ENCODE measurements around the gene HM13. TPM values are rescaled to one million over a fixed set of nuclear protein-coding genes. Genes with fewer than 3 reads are reported as not detected.

HM13 gene
- total and polyA plus RNA-seq, 8 donors = 10.7 to 181 (median 91.8) TPM

- intact Hi-C loops (cut with DNase I; ENCODE audit: low total_unique reads) = no loop called here
- DNase-seq = peak in 1 of 2 donors; percentile 32
- Histone ChIP-seq H3K4me3 (no peak overlapping the region), H3K27me3 (peaks cover 0 to 46% (median 20%) of the 10 kb centered on the region in 3 donors), H3K4me1 (peaks cover 10 to 21% (median 13%) of the 10 kb centered on the region in 4 donors), H3K9me3 (no peaks in the 10 kb centered on the region), H3K27ac (peak overlapping the region in 1 of 5 donors; percentile 73), H3K36me3 (no peaks in the 10 kb centered on the region)
- WGBS, 5 donors = 58 to 66% (median 63%) methylated on average over 6 of the region's 6 CpGs
- TF ChIP-seq POLR2AphosphoS5 (IDR thresholded peaks at IDR 0.05) = no peak
- TF ChIP-seq POLR2A (IDR thresholded peaks at IDR 0.05) = no peak
- no peak for TF ChIP-seq EP300 (IDR thresholded peaks at IDR 0.05)
- no peak for TF ChIP-seq CTCF (IDR thresholded peaks at IDR 0.05)
Measured at GRCh38 chr20:31476294-31476585, 38.0 kb upstream of the HM13 start.

- DNase-seq = peak in 1 of 2 donors; percentile 10
- no peaks in the 10 kb centered on the region for H3K36me3 ChIP-seq
- TF ChIP-seq EP300 (IDR thresholded peaks at IDR 0.05) (no peak), CTCF (IDR thresholded peaks at IDR 0.05) (no peak), POLR2AphosphoS5 (IDR thresholded peaks at IDR 0.05) (no peak)
- peak overlapping the region in 1 of 5 donors; percentile 73 for H3K27ac ChIP-seq
- WGBS, 5 donors = 67 to 79% (median 78%) methylated on average over 4 to 6 of the region's 6 CpGs
- H3K27me3 ChIP-seq = peaks cover 0 to 46% (median 20%) of the 10 kb centered on the region in 3 donors
- H3K4me3 ChIP-seq = no peak overlapping the region
- H3K4me1 ChIP-seq = peaks cover 10 to 21% (median 13%) of the 10 kb centered on the region in 4 donors
- no peaks in the 10 kb centered on the region for H3K9me3 ChIP-seq
- intact Hi-C loops (cut with DNase I; ENCODE audit: low total_unique reads) = no loop called here
Measured at GRCh38 chr20:31476643-31477215, 37.5 kb upstream of the HM13 start.

- Histone ChIP-seq H3K27me3 (peaks cover 0 to 22% (median 9%) of the 10 kb centered on the region in 3 donors), H3K36me3 (no peaks in the 10 kb centered on the region), H3K4me3 (no peak overlapping the region), H3K9me3 (no peaks in the 10 kb centered on the region), H3K4me1 (peaks cover 0 to 10% (median 8%) of the 10 kb centered on the region in 4 donors), H3K27ac (peak overlapping the region in 1 of 5 donors; percentile 78)
- intact Hi-C loops (cut with DNase I; ENCODE audit: low total_unique reads) = no loop called here
- 32 to 58% (median 37%) methylated on average over 29 to 36 of the region's 36 CpGs for WGBS, 5 donors
- DNase-seq = peak in 1 of 2 donors; percentile 71
- TF ChIP-seq POLR2A (IDR thresholded peaks at IDR 0.05) = no peak
- no peak for TF ChIP-seq EP300 (IDR thresholded peaks at IDR 0.05)
- TF ChIP-seq POLR2AphosphoS5 (IDR thresholded peaks at IDR 0.05) = no peak
- no peak for TF ChIP-seq CTCF (IDR thresholded peaks at IDR 0.05)
Measured at GRCh38 chr20:31484001-31484400, 30.2 kb upstream of the HM13 start.

GRCh38 chr20:31485450-31486339 lies 28.5 kb upstream of the HM13 start:
- peaks cover 0 to 22% (median 9%) of the 10 kb centered on the region in 3 donors for H3K27me3 ChIP-seq
- H3K27ac ChIP-seq = peak overlapping the region; percentile 57 to 78 (median 63)
- TF ChIP-seq POLR2AphosphoS5 (IDR thresholded peaks at IDR 0.05) (no peak), POLR2A (IDR thresholded peaks at IDR 0.05) (no peak), CTCF (IDR thresholded peaks at IDR 0.05) (no peak), EP300 (IDR thresholded peaks at IDR 0.05) (no peak)
- no peaks in the 10 kb centered on the region for H3K9me3 ChIP-seq
- H3K4me3 ChIP-seq = peak overlapping the region; percentile 2 to 35 (median 16)
- no peaks in the 10 kb centered on the region for H3K36me3 ChIP-seq
- intact Hi-C loops (cut with DNase I; ENCODE audit: low total_unique reads) = no loop called here
- peaks cover 0 to 10% (median 8%) of the 10 kb centered on the region in 4 donors for H3K4me1 ChIP-seq
- 5 to 13% (median 11%) methylated on average over 23 to 31 of the region's 31 CpGs for WGBS, 5 donors
- DNase-seq = peak in 1 of 2 donors; percentile 94

All from stomach (tissue), 9 donors.